CD4-positive, CD25-positive, alpha-beta regulatory T cell (primary cell): ENCODE results near the gene HGD. TPM values are rescaled to one million over a fixed set of nuclear protein-coding genes. Genes with fewer than 3 reads are reported as not detected.
A peak's percentile ranks its signal among the peaks of the same experiment; 100 is the strongest.

Source experiments
- ATAC-seq, 2 donors: fragments of 150-1000 bp; cut with Tn5 transposase; one replicate each; pipeline ENCODE4 v1.10.0; 2021; ENCODE audit warnings: low read depth in 2 of 2, moderate number of reproducible peaks in 2 of 2, moderate library complexity in 1 of 2
- DNase-seq, 3 donors: peaks; one replicate each; pipeline versions ENCODE4 v3.0.0 to v3.0.0-alpha.2; 2012 to 2022; ENCODE audit warnings: mixed read lengths in 1 of 3
- H3K27ac ChIP-seq: one replicate; pipeline ENCODE4 v1.7.0; 2013; ENCODE audit warnings: mild to moderate bottlenecking, low read length; ENCODE audit not compliant: insufficient read depth, poor library complexity, severe bottlenecking
- H3K27me3 ChIP-seq: one replicate; pipeline ENCODE4 v1.7.0; 2013; ENCODE audit warnings: low read length; ENCODE audit not compliant: control insufficient read depth, insufficient read depth
- H3K36me3 ChIP-seq: one replicate; pipeline ENCODE4 v1.7.0; 2013; ENCODE audit warnings: mild to moderate bottlenecking, low read length, moderate library complexity; ENCODE audit not compliant: control insufficient read depth, insufficient read depth
- H3K4me1 ChIP-seq: 2 replicates; pipeline ENCODE4 v1.7.0; 2013; ENCODE audit warnings: mild to moderate bottlenecking, low read length; ENCODE audit not compliant: insufficient read depth, control insufficient read depth, poor library complexity, severe bottlenecking
- H3K4me3 ChIP-seq: one replicate; pipeline ENCODE4 v1.7.0; 2013; ENCODE audit warnings: low read depth, mild to moderate bottlenecking, low read length, moderate library complexity
- H3K9me3 ChIP-seq, 2 experiments: 1 replicate in 1 of 2; 2 replicates in 1 of 2; pipeline ENCODE4 v1.7.0; 2013; ENCODE audit warnings: low read length in 2 of 2, mild to moderate bottlenecking in 1 of 2, moderate library complexity in 1 of 2; ENCODE audit not compliant: control insufficient read depth in 2 of 2
- H3K27ac Mint-ChIP-seq, 3 donors: one replicate each; pipeline ENCODE4 v1.8.0; 2020 to 2022; ENCODE audit warnings: mild to moderate bottlenecking in 3 of 3, mixed read lengths in 3 of 3, moderate library complexity in 2 of 3
- H3K27me3 Mint-ChIP-seq: one replicate; pipeline ENCODE4 v1.8.0; 2022; ENCODE audit warnings: mild to moderate bottlenecking, mixed read lengths
- H3K36me3 Mint-ChIP-seq: one replicate; pipeline ENCODE4 v1.8.0; 2020; ENCODE audit warnings: mixed read lengths
- H3K4me1 Mint-ChIP-seq, 4 donors: one replicate each; pipeline ENCODE4 v1.8.0; 2020 to 2022; ENCODE audit warnings: mixed read lengths in 4 of 4, mild to moderate bottlenecking in 1 of 4
- H3K4me3 Mint-ChIP-seq, 4 donors: one replicate each; pipeline ENCODE4 v1.8.0; 2020 to 2022; ENCODE audit warnings: mild to moderate bottlenecking in 4 of 4, mixed read lengths in 4 of 4, moderate library complexity in 3 of 4
- H3K9me3 Mint-ChIP-seq, 7 donors: one replicate each; pipeline ENCODE4 v1.8.0; 2020 to 2022; ENCODE audit warnings: mixed read lengths in 7 of 7, mild to moderate bottlenecking in 3 of 7, moderate library complexity in 2 of 7
- polyA plus RNA-seq, 4 donors: library from polyadenylated mRNA; unstranded; fragments of 300-500 nt; fragmentation: Illumina TruSeq; gene quantifications; one replicate each; pipeline ENCODE4 v1.2.3, GENCODE V29; 2021
- total RNA-seq: library from RNA; stranded (reverse); gene quantifications from one replicate; pipeline ENCODE4 v1.2.3, GENCODE V29; 2022

The HGD gene
- total and polyA plus RNA-seq, 5 donors from 2014 or later, result 0.25 to 4.7 TPM; not detected in 3

- ATAC-seq, result no peak
- H3K27me3 Mint-ChIP-seq, result no peaks in the 10 kb centered on the region
- peaks cover 0 to 8% (median 5%) of the 10 kb centered on the region in 7 donors for H3K9me3 Mint-ChIP-seq
- Histone ChIP-seq H3K9me3 (peaks cover 6 to 8% of the 10 kb centered on the region in 2 experiments), H3K27ac (no peak overlapping the region), H3K36me3 (peaks cover 47% of the 10 kb centered on the region), H3K4me1 (no peaks in the 10 kb centered on the region), H3K4me3 (no peak overlapping the region), H3K27me3 (no peaks in the 10 kb centered on the region)
- peak overlapping the region in 1 of 3 donors; percentile 5 for H3K27ac Mint-ChIP-seq
- no peak overlapping the region for H3K4me3 Mint-ChIP-seq
- no peak for DNase-seq
- peaks cover 47% of the 10 kb centered on the region for H3K36me3 Mint-ChIP-seq
- peaks cover 7 to 25% (median 17%) of the 10 kb centered on the region in 4 donors for H3K4me1 Mint-ChIP-seq
Observed at GRCh38 chr3:120706950-120707349, 24.9 kb upstream of the HGD start.

- Histone ChIP-seq H3K36me3 (peaks cover 47% of the 10 kb centered on the region), H3K27ac (no peak overlapping the region), H3K4me1 (no peaks in the 10 kb centered on the region), H3K27me3 (no peaks in the 10 kb centered on the region), H3K9me3 (peaks cover 6 to 8% of the 10 kb centered on the region in 2 experiments), H3K4me3 (no peak overlapping the region)
- ATAC-seq, result no peak
- Mint-ChIP-seq H3K36me3 (peaks cover 55% of the 10 kb centered on the region), H3K9me3 (peaks cover 0 to 8% (median 5%) of the 10 kb centered on the region in 7 donors), H3K4me1 (peaks cover 12 to 32% (median 20%) of the 10 kb centered on the region in 4 donors), H3K27me3 (no peaks in the 10 kb centered on the region), H3K27ac (no peak overlapping the region), H3K4me3 (no peak overlapping the region)
- no peak for DNase-seq
Observed at GRCh38 chr3:120705884-120706582, 24.0 kb upstream of the HGD start.

GRCh38 chr3:120699333-120699732 is 17.3 kb upstream of the HGD start:
- Histone ChIP-seq H3K9me3 (peaks cover 6 to 8% of the 10 kb centered on the region in 2 experiments), H3K27me3 (no peaks in the 10 kb centered on the region), H3K4me3 (no peak overlapping the region), H3K36me3 (peaks cover 29% of the 10 kb centered on the region), H3K4me1 (no peaks in the 10 kb centered on the region), H3K27ac (no peak overlapping the region)
- Mint-ChIP-seq H3K27ac (no peak overlapping the region), H3K36me3 (peaks cover 53% of the 10 kb centered on the region), H3K4me1 (peaks cover 14 to 19% (median 16%) of the 10 kb centered on the region in 4 donors), H3K4me3 (no peak overlapping the region), H3K9me3 (peaks cover 0 to 8% (median 3%) of the 10 kb centered on the region in 7 donors), H3K27me3 (no peaks in the 10 kb centered on the region)
- ATAC-seq (no peak), DNase-seq (no peak)

GRCh38 chr3:120693439-120694171 is 11.6 kb upstream of the HGD start:
- no peak for DNase-seq
- H3K27ac ChIP-seq, result no peak overlapping the region
- no peak overlapping the region for H3K4me3 Mint-ChIP-seq
- H3K9me3 Mint-ChIP-seq, result no peaks in the 10 kb centered on the region
- peaks cover 39% of the 10 kb centered on the region for H3K36me3 Mint-ChIP-seq
- H3K4me1 ChIP-seq, result no peaks in the 10 kb centered on the region
- peaks cover 41% of the 10 kb centered on the region for H3K36me3 ChIP-seq
- no peaks in the 10 kb centered on the region for H3K27me3 ChIP-seq
- no peak overlapping the region for H3K4me3 ChIP-seq
- H3K27me3 Mint-ChIP-seq, result no peaks in the 10 kb centered on the region
- no peaks in the 10 kb centered on the region for H3K9me3 ChIP-seq
- no peak for ATAC-seq
- H3K27ac Mint-ChIP-seq, result no peak overlapping the region
- H3K4me1 Mint-ChIP-seq, result peaks cover 0 to 24% (median 4%) of the 10 kb centered on the region in 4 donors

GRCh38 chr3:120689395-120689794 is 7.4 kb upstream of the HGD start:
- peaks cover 0 to 25% (median 3%) of the 10 kb centered on the region in 4 donors for H3K4me1 Mint-ChIP-seq
- H3K36me3 Mint-ChIP-seq, result peaks cover 32% of the 10 kb centered on the region
- Histone ChIP-seq H3K4me3 (no peak overlapping the region), H3K9me3 (no peaks in the 10 kb centered on the region), H3K4me1 (no peaks in the 10 kb centered on the region), H3K36me3 (peaks cover 33% of the 10 kb centered on the region), H3K27ac (no peak overlapping the region), H3K27me3 (no peaks in the 10 kb centered on the region)
- no peak for ATAC-seq
- H3K27me3 Mint-ChIP-seq, result no peaks in the 10 kb centered on the region
- H3K27ac Mint-ChIP-seq, result peak overlapping the region in 2 of 3 donors; percentile 23 to 48
- no peaks in the 10 kb centered on the region for H3K9me3 Mint-ChIP-seq
- no peak overlapping the region for H3K4me3 Mint-ChIP-seq
- DNase-seq, result no peak

GRCh38 chr3:120688121-120688520 is 6.1 kb upstream of the HGD start:
- Mint-ChIP-seq H3K4me1 (peaks cover 3 to 17% (median 4%) of the 10 kb centered on the region in 4 donors), H3K27me3 (no peaks in the 10 kb centered on the region), H3K4me3 (no peak overlapping the region), H3K27ac (no peak overlapping the region), H3K9me3 (no peaks in the 10 kb centered on the region), H3K36me3 (peaks cover 28% of the 10 kb centered on the region)
- no peaks in the 10 kb centered on the region for H3K27me3 ChIP-seq
- ATAC-seq (no peak), DNase-seq (no peak)
- peaks cover 26% of the 10 kb centered on the region for H3K36me3 ChIP-seq
- H3K4me1 ChIP-seq, result no peaks in the 10 kb centered on the region
- H3K27ac ChIP-seq, result no peak overlapping the region
- H3K4me3 ChIP-seq, result no peak overlapping the region
- no peaks in the 10 kb centered on the region for H3K9me3 ChIP-seq

GRCh38 chr3:120685411-120685810 is 3.4 kb upstream of the HGD start:
- no peak overlapping the region for H3K27ac Mint-ChIP-seq
- H3K4me3 Mint-ChIP-seq, result no peak overlapping the region
- Histone ChIP-seq H3K27ac (no peak overlapping the region), H3K4me3 (no peak overlapping the region), H3K4me1 (no peaks in the 10 kb centered on the region), H3K9me3 (no peaks in the 10 kb centered on the region), H3K36me3 (peaks cover 20% of the 10 kb centered on the region), H3K27me3 (no peaks in the 10 kb centered on the region)
- peaks cover 0 to 3% (median 0%) of the 10 kb centered on the region in 7 donors for H3K9me3 Mint-ChIP-seq
- no peaks in the 10 kb centered on the region for H3K27me3 Mint-ChIP-seq
- peaks cover 21% of the 10 kb centered on the region for H3K36me3 Mint-ChIP-seq
- ATAC-seq (no peak), DNase-seq (no peak)
- H3K4me1 Mint-ChIP-seq, result peaks cover 0 to 10% (median 7%) of the 10 kb centered on the region in 4 donors
